ENCODE measurements around the gene FMN1. TPM values are rescaled to one million over a fixed set of nuclear protein-coding genes. Genes with fewer than 3 reads are reported as not detected.
A peak's percentile ranks its signal among the peaks of the same experiment; 100 is the strongest.

FMN1 gene
- total and polyA plus RNA-seq, 11 donors: 0.61 to 10.6 (median 3.6) TPM

DNA sequence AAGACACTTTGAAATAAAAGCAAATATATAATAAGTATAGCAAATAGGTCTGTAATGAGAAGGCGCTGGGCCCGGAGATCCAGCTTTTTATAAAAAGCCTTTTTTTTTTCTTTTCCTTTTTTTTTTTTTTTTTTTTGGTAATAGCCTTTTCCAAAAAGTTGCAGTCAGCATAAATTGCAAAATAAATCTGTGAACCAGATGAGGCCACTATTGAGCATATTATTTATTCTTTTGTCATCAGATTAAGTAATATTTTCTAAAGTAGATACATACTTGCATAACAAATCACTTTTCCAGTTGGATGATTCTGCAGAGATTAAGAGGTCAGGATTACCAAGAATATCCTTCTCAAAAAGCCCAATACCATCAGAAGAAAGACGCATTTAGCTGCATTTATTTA, 24.9 kb downstream of the FMN1 start:
- DNase-seq: no peak
- H3K27me3 ChIP-seq: peaks cover 0 to 4% (median 0%) of the 10 kb centered on the region in 9 donors
- no peak for TF ChIP-seq POLR2A (IDR thresholded peaks at IDR 0.05)
- TF ChIP-seq, protein P1, sequence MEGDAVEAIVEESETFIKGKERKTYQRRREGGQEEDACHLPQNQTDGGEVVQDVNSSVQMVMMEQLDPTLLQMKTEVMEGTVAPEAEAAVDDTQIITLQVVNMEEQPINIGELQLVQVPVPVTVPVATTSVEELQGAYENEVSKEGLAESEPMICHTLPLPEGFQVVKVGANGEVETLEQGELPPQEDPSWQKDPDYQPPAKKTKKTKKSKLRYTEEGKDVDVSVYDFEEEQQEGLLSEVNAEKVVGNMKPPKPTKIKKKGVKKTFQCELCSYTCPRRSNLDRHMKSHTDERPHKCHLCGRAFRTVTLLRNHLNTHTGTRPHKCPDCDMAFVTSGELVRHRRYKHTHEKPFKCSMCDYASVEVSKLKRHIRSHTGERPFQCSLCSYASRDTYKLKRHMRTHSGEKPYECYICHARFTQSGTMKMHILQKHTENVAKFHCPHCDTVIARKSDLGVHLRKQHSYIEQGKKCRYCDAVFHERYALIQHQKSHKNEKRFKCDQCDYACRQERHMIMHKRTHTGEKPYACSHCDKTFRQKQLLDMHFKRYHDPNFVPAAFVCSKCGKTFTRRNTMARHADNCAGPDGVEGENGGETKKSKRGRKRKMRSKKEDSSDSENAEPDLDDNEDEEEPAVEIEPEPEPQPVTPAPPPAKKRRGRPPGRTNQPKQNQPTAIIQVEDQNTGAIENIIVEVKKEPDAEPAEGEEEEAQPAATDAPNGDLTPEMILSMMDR (IDR thresholded peaks at IDR 0.05): no peak
- WGBS, 4 donors: 85 to 93% (median 89%) methylated on average over 3 of the region's 3 CpGs
- no peaks in the 10 kb centered on the region for H3K4me1 ChIP-seq
- H3K9me3 ChIP-seq: no peaks in the 10 kb centered on the region
- no peak for ATAC-seq
- no peak overlapping the region for H3K27ac ChIP-seq
- no peak overlapping the region for H3K4me3 ChIP-seq
- no peaks in the 10 kb centered on the region for H3K36me3 ChIP-seq
- intact Hi-C loops (cut with DNase I): loop anchor here in 2 of 10 donors (10.0 kb wide), 2 partner anchors 55 to 455 kb away; partner anchors contain the start of gene GREM1 (in 1 of the 2)

DNA sequence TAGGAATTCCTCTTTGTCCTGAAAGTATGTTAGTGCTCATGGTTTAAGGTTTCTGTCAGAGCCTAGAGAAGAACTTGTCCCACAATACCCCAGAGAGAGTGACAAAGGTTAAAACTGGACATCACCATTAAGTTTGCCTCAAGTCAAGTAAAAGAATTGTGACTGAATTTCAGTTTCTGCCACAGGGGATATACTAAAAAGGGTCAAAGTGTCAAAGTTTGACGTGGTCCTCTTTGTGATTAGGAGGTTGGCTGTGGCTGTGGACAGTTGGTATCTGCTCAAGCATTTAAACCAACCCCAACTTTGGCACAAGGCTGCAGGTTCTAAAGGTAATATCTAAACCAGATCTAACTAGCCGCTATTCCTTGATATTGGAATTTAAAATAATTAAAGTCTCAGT, 26.1 kb downstream of the FMN1 start:
- H3K4me1 ChIP-seq: no peaks in the 10 kb centered on the region
- 68 to 77% (median 72%) methylated on average over 2 of the region's 2 CpGs for WGBS, 4 donors

DNA sequence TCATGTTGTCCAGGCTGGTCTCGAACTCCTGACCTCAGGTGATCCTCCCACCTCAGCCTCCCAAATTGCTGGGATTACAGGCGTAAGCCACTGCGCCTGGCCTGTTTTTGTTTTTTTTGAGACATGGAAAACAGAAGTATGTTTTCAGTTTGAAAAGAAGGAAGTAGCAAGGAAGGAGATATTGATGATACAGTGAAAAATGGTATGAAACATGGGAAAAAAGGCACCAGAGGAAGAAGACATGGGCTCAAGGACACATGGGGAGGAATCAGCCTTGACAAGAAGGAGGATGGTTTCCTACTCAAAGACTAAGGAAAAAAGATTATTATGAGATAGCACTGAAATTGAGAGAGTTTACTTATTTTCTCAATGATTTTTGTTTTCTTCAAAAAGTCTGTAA, 30.7 kb downstream of the FMN1 start:
- ATAC-seq (no peak), DNase-seq (no peak)
- TF ChIP-seq, protein P1 (IDR thresholded peaks at IDR 0.05): no peak
- no peak for TF ChIP-seq POLR2A (IDR thresholded peaks at IDR 0.05)
- intact Hi-C loops (cut with DNase I): loop anchor here in 1 of 10 donors (10.0 kb wide), 1 partner anchor 449 kb away; the partner anchor contains the start of gene GREM1
- Histone ChIP-seq H3K27me3 (no peaks in the 10 kb centered on the region), H3K4me3 (no peak overlapping the region), H3K36me3 (no peaks in the 10 kb centered on the region), H3K4me1 (peaks cover 0 to 30% (median 8%) of the 10 kb centered on the region in 12 donors), H3K27ac (no peak overlapping the region), H3K9me3 (no peaks in the 10 kb centered on the region)
- 89 to 91% (median 90%) methylated on average over 3 of the region's 3 CpGs for WGBS, 4 donors

More for the DNA sequence above, 26.1 kb downstream of the FMN1 start:
- Histone ChIP-seq H3K9me3 (no peaks in the 10 kb centered on the region), H3K4me3 (no peak overlapping the region), H3K27ac (no peak overlapping the region), H3K27me3 (peaks cover 0 to 4% (median 0%) of the 10 kb centered on the region in 9 donors), H3K36me3 (no peaks in the 10 kb centered on the region)
- TF ChIP-seq, protein P1 (IDR thresholded peaks at IDR 0.05): no peak
- no peak for TF ChIP-seq POLR2A (IDR thresholded peaks at IDR 0.05)
- ATAC-seq (no peak), DNase-seq (no peak)
- intact Hi-C loops (cut with DNase I): loop anchor here in 1 of 10 donors (10.0 kb wide), 1 partner anchor 454 kb away; the partner anchor contains the start of gene GREM1

DNA sequence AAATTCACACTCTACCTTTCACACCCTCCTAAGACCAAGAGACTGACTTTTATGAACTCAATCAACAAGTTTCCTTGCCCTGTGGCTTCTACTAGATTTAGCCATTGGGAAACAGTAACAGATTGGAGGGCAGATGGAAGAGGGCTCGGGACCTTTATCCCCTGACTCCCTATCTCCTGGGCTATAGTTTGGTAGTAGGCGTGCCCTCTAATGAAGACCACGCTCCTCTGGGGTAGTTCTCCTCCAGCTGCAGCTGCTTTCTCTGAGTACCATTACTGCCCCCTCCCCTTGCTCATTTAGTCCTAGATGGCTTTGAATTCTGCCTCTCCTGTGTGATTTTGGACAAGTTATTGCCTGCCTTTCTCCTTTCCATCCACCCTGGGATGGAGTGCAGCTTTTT, 33.3 kb downstream of the FMN1 start:
- H3K27ac ChIP-seq: peak overlapping the region in 9 of 12 donors; percentile 20 to 82 (median 59)
- no peak overlapping the region for H3K4me3 ChIP-seq
- no peaks in the 10 kb centered on the region for H3K27me3 ChIP-seq
- H3K4me1 ChIP-seq: peaks cover 0 to 44% (median 8%) of the 10 kb centered on the region in 12 donors
- no peaks in the 10 kb centered on the region for H3K9me3 ChIP-seq
- no peak for DNase-seq
- intact Hi-C loops (cut with DNase I): loop anchor here in 1 of 10 donors (10.0 kb wide), 1 partner anchor 446 kb away; the partner anchor contains the start of gene GREM1
- ATAC-seq: no peak
- H3K36me3 ChIP-seq: no peaks in the 10 kb centered on the region
- WGBS, 4 donors: 84 to 88% (median 85%) methylated on average over 3 of the region's 3 CpGs
- TF ChIP-seq, protein P1 (IDR thresholded peaks at IDR 0.05): no peak
- TF ChIP-seq POLR2A (IDR thresholded peaks at IDR 0.05): no peak
